GM12878 (cell line): ENCODE results near the gene SOSTDC1. TPM values are rescaled to one million over a fixed set of nuclear protein-coding genes. Genes with fewer than 3 reads are reported as not detected.
A peak's percentile ranks its signal among the peaks of the same experiment; 100 is the strongest.

Experiments
- ATAC-seq: fragments of 200-7000 bp; cut with Tn5 transposase; 3 replicates; pipeline ENCODE4 v1.9.1; 2020; ENCODE audit warnings: mild to moderate bottlenecking, moderate library complexity
- BruUV-seq: library from RNA; stranded (reverse); fragments of 400-500 nt; replicated peaks from 2 replicates; lab custom pipeline; 2021; lab: Mats Ljungman, UMichigan
- CTCF ChIA-PET: fragments of 300-600 bp; sonication (Branson Sonifier 250); formaldehyde crosslinking; extraction: SDS; loops from one replicate; lab custom pipeline; 2021; ENCODE audit warnings: inconsistent platforms; lab: Yijun Ruan, JAX
- POLR2A ChIA-PET: fragments of 350-600 bp; formaldehyde crosslinking; extraction: SDS; loops from one replicate; lab custom pipeline; 2021; ENCODE audit warnings: inconsistent platforms; lab: Charles Lee
- RAD21 ChIA-PET: fragments of 300-600 bp; sonication (Branson Sonifier 250); formaldehyde crosslinking; loops from one replicate; lab custom pipeline; 2023; ENCODE audit warnings: antibody characterized with exemption; ENCODE audit not compliant: unreplicated experiment; lab: Charles Lee
- SMC1A ChIA-PET: fragments of 300-600 bp; sonication (Branson Sonifier 250); formaldehyde crosslinking; loops from one replicate; lab custom pipeline; 2023; ENCODE audit not compliant: unreplicated experiment, uncharacterized antibody; lab: Charles Lee
- DNase-seq: peaks from one replicate; pipeline ENCODE4 v3.0.0-alpha.2; 2011; ENCODE audit warnings: low read depth, low spot score
- FAIRE-seq: peaks from 3 replicates; lab custom pipeline; 2011; peaks lifted over from hg19 to GRCh38; lab: Jason Lieb, UNC
- H2AFZ ChIP-seq: 2 replicates; pipeline ENCODE4 v1.6.0; 2011; ENCODE audit warnings: low read depth, low read length, control low read depth; ENCODE audit not compliant: control insufficient read depth
- H3K27ac ChIP-seq: 2 replicates; pipeline ENCODE4 v1.5.1; 2011; ENCODE audit warnings: control low read depth; ENCODE audit not compliant: control insufficient read depth, insufficient read depth
- H3K27me3 ChIP-seq, 2 experiments: replicated peaks in 1 of 2; 2 replicates each; pipeline versions ENCODE4 v1.6.0 to v1.6.1; 2011; ENCODE audit warnings: low read length in 1 of 2; ENCODE audit not compliant: control insufficient read depth in 2 of 2, insufficient read depth in 2 of 2
- H3K36me3 ChIP-seq, 2 experiments: 2 replicates each; pipeline ENCODE4 v1.5.1; 2011; ENCODE audit warnings: low read length in 1 of 2; ENCODE audit not compliant: control insufficient read depth in 2 of 2, insufficient read depth in 2 of 2
- H3K4me1 ChIP-seq: 2 replicates; pipeline ENCODE4 v1.6.1; 2011; ENCODE audit warnings: mild to moderate bottlenecking, low read length, moderate library complexity, mixed read lengths; ENCODE audit not compliant: control insufficient read depth, insufficient read depth
- H3K4me2 ChIP-seq: 2 replicates; pipeline ENCODE4 v1.6.0; 2011; ENCODE audit warnings: control low read depth; ENCODE audit not compliant: control insufficient read depth, insufficient read depth
- H3K4me3 ChIP-seq: fragments of 200-600 bp; sonication (generic); 2 replicates; pipeline ENCODE4 v1.5.1; 2016
- H3K79me2 ChIP-seq: 2 replicates; pipeline ENCODE4 v1.6.0; 2011; ENCODE audit warnings: low read length; ENCODE audit not compliant: control insufficient read depth, insufficient read depth
- H3K9ac ChIP-seq: 2 replicates; pipeline ENCODE4 v1.8.0; 2011; ENCODE audit warnings: low read length, control low read depth, mixed read lengths; ENCODE audit not compliant: control insufficient read depth, insufficient read depth
- H3K9me3 ChIP-seq: replicated peaks from 3 replicates; pipeline ENCODE4 v1.5.1; 2011; ENCODE audit warnings: mild to moderate bottlenecking, low read length; ENCODE audit not compliant: control insufficient read depth, insufficient read depth
- H4K20me1 ChIP-seq: 2 replicates; pipeline ENCODE4 v1.6.0; 2011; ENCODE audit not compliant: control insufficient read depth, insufficient read depth
- CHD2 ChIP-seq: IDR thresholded peaks from 2 replicates; pipeline ENCODE4 v1.6.1; 2011; ENCODE audit warnings: low read depth, low read length, improper control_type of control experiment, borderline replicate concordance
- ESRRA ChIP-seq: IDR thresholded peaks from 2 replicates; pipeline ENCODE4 v1.6.1; 2012; ENCODE audit warnings: mild to moderate bottlenecking, low read length, improper control_type of control experiment
- MYB ChIP-seq: fragments of 150-350 bp; IDR thresholded peaks from 2 replicates; pipeline ENCODE4 v1.6.1; 2014; ENCODE audit warnings: mild to moderate bottlenecking, low read depth, low read length, borderline replicate concordance
- POLR2A ChIP-seq: IDR thresholded peaks from 2 replicates; pipeline ENCODE4 v1.6.1; 2011; ENCODE audit warnings: low read depth, mild to moderate bottlenecking, low read length
- WGBS: methylation state at CpG from one replicate; pipeline ENCODE4 v1.1.6; 2016; ENCODE audit warnings: low lambda C conversion rate; ENCODE audit not compliant: insufficient replicate concordance, insufficient coverage; ENCODE audit errors: missing lambda C conversion rate; 5-methylcytosine and 5-hydroxymethylcytosine counted together
- in situ Hi-C: fragments of 300-500 bp; cut with MboI; formaldehyde crosslinking; loops from 9 replicates; pipeline ENCODE4 v1.14.3; 2018; ENCODE audit warnings: mixed read lengths
- intact Hi-C: fragments of 100-400 bp; cut with micrococcal nuclease; formaldehyde crosslinking; loops from one replicate; pipeline ENCODE4 v1.14.2; 2022; ENCODE audit not compliant: unreplicated experiment
- polyA plus RNA-seq, 11 experiments: library from polyadenylated mRNA; depleted of rRNA in 4 of 11; unstranded in 6 of 11; stranded (reverse) in 5 of 11; fragments of >200 nt; fragmentation: Nextera tagmentation in 4 of 11; fragmentation: Illumina TruSeq in 1 of 11; extraction: Ambion mirVana in 4 of 11; extraction: Trizol in 1 of 11; gene quantifications; 1 replicate in 1 of 11; 2 replicates in 10 of 11; pipeline versions ENCODE4 v1.2.1 to v1.2.3, GENCODE V29; 2011 to 2016; ENCODE audit warnings: inconsistent platforms in 2 of 11, missing spikeins in 2 of 11, low read depth in 1 of 11
- total RNA-seq, 4 experiments: library from RNA; depleted of rRNA in 3 of 4; stranded (reverse); fragments of >200 nt in 3 of 4; fragmentation: Illumina TruSeq in 1 of 4; extraction: Trizol in 1 of 4; gene quantifications; 2 replicates each; pipeline versions ENCODE4 v1.2.1 to v1.2.3, GENCODE V29; 2013 to 2021
- TF ChIP-seq, protein P1 (sequence below): fragments of 450-650 bp; formaldehyde crosslinking; IDR thresholded peaks from 2 replicates; pipeline ENCODE4 v1.4.0; 2020; ENCODE audit warnings: mild to moderate bottlenecking, moderate library complexity

SOSTDC1 gene
- total and polyA plus RNA-seq, 10 of the 15 experiments (the other 5 are each of a cell fraction or from before 2014, with no cell fraction given) = not detected

DNA sequence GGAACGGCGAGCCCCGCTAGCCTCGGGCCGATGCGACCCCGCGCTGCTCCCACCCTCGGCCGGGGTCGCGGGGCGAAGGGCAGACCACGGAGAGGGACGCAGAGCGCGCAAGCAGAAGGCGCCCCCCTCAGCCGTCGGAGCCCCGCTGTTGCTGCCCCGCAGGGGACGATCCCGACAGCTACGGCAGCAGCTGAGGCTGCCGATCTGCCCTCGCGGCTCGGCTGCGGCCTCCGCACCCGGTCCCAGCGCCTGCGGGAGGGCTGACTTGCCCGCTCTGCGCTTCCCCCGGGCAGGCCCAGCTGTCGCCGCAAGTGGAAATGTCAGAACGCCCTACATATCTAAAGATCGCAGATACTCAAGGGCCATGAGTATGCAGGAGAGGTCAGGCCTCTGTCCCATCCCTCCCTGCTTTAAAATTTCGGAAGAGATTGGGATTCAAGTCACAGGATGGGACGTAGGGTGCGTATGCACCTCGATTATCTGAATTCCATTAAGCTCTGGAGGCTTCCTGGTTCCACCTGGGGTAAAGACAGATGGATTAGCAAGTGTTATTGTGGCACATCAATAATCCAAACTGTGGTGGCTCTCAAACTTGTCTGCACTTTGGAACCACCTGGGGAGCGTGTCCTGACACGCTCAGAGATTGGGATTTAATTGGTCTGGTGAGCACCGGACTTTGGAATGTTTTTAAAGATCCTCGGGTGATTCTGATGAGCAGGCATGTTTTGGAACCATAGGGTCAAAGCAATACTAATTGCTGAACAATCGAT, 44.0 kb downstream of the SOSTDC1 start, which contains the start of gene CRPPA:
TSS of gene CRPPA (minus strand) at position 206 of the 770 bp plus-strand sequence. CDS start 216 bp downstream, outside the sequence.
- Histone ChIP-seq H3K9ac (no peak within 1 kb of the TSS; the same call in 1 of the 2 replicates), H3K79me2 (no peaks in the 10 kb centered on the region), H3K4me3 (peak within 1 kb of the TSS; percentile 51; the same call in 1 of the 2 replicates), H3K36me3 (no peaks in the 10 kb centered on the region)
- ATAC-seq (peak; percentile 30), FAIRE-seq (no peak)
- intact Hi-C loops = no loop called here
- TF ChIP-seq MYB (no peak), ESRRA (no peak)
- TF ChIP-seq, all 136 proteins: peak for 0
- Histone ChIP-seq H3K27me3 (peaks cover 4 to 6% of the 10 kb centered on the region in 2 experiments; a peak in 3 of 4 replicates), H3K4me2 (peak within 1 kb of the TSS; percentile 57), H4K20me1 (no peaks in the 10 kb centered on the region), H3K4me1 (no peaks in the 10 kb centered on the region), H2AFZ (peak within 1 kb of the TSS; percentile 76), H3K9me3 (no peaks in the 10 kb centered on the region), H3K27ac (no peak within 1 kb of the TSS)
- in situ Hi-C loops = no loop called here
- DNase-seq = no peak
- CTCF ChIA-PET = no interaction called here
- SMC1A ChIA-PET = no interaction called here
- POLR2A ChIA-PET = no interaction called here
- RAD21 ChIA-PET = no interaction called here
- 16% methylated on average over 39 of the region's 50 CpGs for WGBS
- no TSS peak for BruUV-seq

DNA sequence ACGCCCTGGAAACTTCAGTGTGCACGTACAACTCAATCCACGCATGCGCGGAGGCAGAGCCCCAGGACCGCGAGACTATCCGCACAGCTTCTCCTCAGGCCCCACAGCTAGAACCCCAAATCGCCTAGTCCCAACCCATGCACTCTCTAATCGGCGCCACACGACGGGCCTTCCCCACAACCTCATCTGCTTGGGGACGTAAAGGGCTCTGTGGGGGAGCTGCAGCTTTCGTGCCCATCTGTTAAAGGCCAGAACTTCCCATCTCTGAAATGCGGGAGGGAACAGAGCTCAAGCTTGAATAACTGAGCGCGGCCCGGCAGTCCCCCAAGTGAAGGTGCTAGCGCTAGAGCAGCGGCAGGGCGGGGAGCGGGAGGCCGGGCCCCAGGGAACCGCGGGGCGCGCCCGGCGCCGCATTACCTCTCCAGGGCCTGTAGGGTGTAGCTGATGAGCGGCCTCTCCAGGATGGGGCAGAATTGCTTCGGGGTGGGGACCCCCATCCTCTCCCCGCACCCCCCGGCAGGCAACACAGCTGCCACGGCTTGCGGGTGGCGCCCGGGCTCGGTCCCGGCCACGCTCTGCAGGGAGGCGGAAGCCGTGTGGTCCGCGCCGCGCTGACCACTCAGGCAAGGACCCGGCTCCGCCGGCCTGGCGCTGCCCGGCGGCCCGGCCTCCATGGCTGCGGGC, 44.7 kb downstream of the SOSTDC1 start:
- H3K79me2 ChIP-seq = no peaks in the 10 kb centered on the region
- in situ Hi-C loops (no loop called here), intact Hi-C loops (no loop called here)
- SMC1A ChIA-PET = no interaction called here
- peak overlapping the region; percentile 51; the same call in 1 of the 2 replicates for H3K4me3 ChIP-seq
- peak overlapping the region; percentile 57 for H3K4me2 ChIP-seq
- no peak overlapping the region for H3K27ac ChIP-seq
- BruUV-seq = no TSS peak
- no peaks in the 10 kb centered on the region for H4K20me1 ChIP-seq
- H3K9me3 ChIP-seq = no peaks in the 10 kb centered on the region
- peak; percentile 56 for TF ChIP-seq POLR2A
- 0 out of 2 replicates have a peak, but pooled peaks have one; percentile 24 for TF ChIP-seq CHD2
- TF ChIP-seq, protein P1, sequence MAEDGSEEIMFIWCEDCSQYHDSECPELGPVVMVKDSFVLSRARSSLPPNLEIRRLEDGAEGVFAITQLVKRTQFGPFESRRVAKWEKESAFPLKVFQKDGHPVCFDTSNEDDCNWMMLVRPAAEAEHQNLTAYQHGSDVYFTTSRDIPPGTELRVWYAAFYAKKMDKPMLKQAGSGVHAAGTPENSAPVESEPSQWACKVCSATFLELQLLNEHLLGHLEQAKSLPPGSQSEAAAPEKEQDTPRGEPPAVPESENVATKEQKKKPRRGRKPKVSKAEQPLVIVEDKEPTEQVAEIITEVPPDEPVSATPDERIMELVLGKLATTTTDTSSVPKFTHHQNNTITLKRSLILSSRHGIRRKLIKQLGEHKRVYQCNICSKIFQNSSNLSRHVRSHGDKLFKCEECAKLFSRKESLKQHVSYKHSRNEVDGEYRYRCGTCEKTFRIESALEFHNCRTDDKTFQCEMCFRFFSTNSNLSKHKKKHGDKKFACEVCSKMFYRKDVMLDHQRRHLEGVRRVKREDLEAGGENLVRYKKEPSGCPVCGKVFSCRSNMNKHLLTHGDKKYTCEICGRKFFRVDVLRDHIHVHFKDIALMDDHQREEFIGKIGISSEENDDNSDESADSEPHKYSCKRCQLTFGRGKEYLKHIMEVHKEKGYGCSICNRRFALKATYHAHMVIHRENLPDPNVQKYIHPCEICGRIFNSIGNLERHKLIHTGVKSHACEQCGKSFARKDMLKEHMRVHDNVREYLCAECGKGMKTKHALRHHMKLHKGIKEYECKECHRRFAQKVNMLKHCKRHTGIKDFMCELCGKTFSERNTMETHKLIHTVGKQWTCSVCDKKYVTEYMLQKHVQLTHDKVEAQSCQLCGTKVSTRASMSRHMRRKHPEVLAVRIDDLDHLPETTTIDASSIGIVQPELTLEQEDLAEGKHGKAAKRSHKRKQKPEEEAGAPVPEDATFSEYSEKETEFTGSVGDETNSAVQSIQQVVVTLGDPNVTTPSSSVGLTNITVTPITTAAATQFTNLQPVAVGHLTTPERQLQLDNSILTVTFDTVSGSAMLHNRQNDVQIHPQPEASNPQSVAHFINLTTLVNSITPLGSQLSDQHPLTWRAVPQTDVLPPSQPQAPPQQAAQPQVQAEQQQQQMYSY (CRISPR knock-in tag) = no peak
- CTCF ChIA-PET = no interaction called here
- 1% methylated on average over 28 of the region's 56 CpGs for WGBS
- ATAC-seq (peak; percentile 84), DNase-seq (peak; percentile 45), FAIRE-seq (no peak)
- no peaks in the 10 kb centered on the region for H3K36me3 ChIP-seq
- H3K4me1 ChIP-seq = no peaks in the 10 kb centered on the region
- POLR2A ChIA-PET = no interaction called here
- RAD21 ChIA-PET = no interaction called here
- H2AFZ ChIP-seq = peak overlapping the region; percentile 76
- H3K27me3 ChIP-seq = peaks cover 4 to 6% of the 10 kb centered on the region in 2 experiments; a peak in 3 of 4 replicates
- H3K9ac ChIP-seq = no peak overlapping the region; the same call in 1 of the 2 replicates
